ENCODE results near the gene CYP3A5. TPM values are rescaled to one million over a fixed set of nuclear protein-coding genes. Genes with fewer than 3 reads are reported as not detected.

CYP3A5 gene
- total RNA-seq, 1 experiment from 2014 or later: 2.0 TPM

- H3F3A ChIP-seq (ENCODE audit: insufficient read depth, low read depth): no peaks in the 10 kb centered on the region
- POLR2A ChIA-PET (ENCODE audit: unreplicated experiment): no interaction called here
- no peak for DNase-seq
- H4K20me1 ChIP-seq (ENCODE audit: insufficient read depth): no peaks in the 10 kb centered on the region
- no peaks in the 10 kb centered on the region for H3K27me3 ChIP-seq (ENCODE audit: insufficient read depth, low read depth)
- no peaks in the 10 kb centered on the region for H3K9me2 ChIP-seq (ENCODE audit: insufficient read depth)
- no peak overlapping the region for H2AFZ ChIP-seq
- no peaks in the 10 kb centered on the region for H3K79me2 ChIP-seq (ENCODE audit: low read depth)
- BruUV-seq (replicated peaks): no TSS peak
- intact Hi-C loops (cut with micrococcal nuclease; ENCODE audit: unreplicated experiment): no loop called here
- CTCF ChIA-PET: no interaction called here
- H3K36me3 ChIP-seq (ENCODE audit: low read depth): no peaks in the 10 kb centered on the region
- no peak overlapping the region for H3K27ac ChIP-seq
- no peaks in the 10 kb centered on the region for H3K9me3 ChIP-seq (ENCODE audit: insufficient read depth, low read depth)
- H3K4me3 ChIP-seq: no peak overlapping the region
- TF ChIP-seq, protein P1, sequence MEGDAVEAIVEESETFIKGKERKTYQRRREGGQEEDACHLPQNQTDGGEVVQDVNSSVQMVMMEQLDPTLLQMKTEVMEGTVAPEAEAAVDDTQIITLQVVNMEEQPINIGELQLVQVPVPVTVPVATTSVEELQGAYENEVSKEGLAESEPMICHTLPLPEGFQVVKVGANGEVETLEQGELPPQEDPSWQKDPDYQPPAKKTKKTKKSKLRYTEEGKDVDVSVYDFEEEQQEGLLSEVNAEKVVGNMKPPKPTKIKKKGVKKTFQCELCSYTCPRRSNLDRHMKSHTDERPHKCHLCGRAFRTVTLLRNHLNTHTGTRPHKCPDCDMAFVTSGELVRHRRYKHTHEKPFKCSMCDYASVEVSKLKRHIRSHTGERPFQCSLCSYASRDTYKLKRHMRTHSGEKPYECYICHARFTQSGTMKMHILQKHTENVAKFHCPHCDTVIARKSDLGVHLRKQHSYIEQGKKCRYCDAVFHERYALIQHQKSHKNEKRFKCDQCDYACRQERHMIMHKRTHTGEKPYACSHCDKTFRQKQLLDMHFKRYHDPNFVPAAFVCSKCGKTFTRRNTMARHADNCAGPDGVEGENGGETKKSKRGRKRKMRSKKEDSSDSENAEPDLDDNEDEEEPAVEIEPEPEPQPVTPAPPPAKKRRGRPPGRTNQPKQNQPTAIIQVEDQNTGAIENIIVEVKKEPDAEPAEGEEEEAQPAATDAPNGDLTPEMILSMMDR (conservative IDR thresholded peaks at IDR 0.05): no peak
- no peak for TF ChIP-seq EZH2 (IDR thresholded peaks at IDR 0.05; ENCODE audit: low read depth)
- no peaks in the 10 kb centered on the region for H3K4me1 ChIP-seq (replicated peaks; ENCODE audit: insufficient read depth)
- H3K4me2 ChIP-seq: no peak overlapping the region
Measured at GRCh38 chr7:99599836-99600235, 80.0 kb downstream of the CYP3A5 start.

Other genes with a start within 250 kb of the CYP3A5 start
- 8.0 and 8.8 TPM in 2 replicates for gene PTCD1, start 241.2 kb downstream of the CYP3A5 start, total RNA-seq (2021)
- gene CPSF4, start 241.1 kb downstream of the CYP3A5 start, total RNA-seq (2021): 69.0 and 81.5 TPM in 2 replicates
- 251 and 660 TPM in 2 replicates for gene ATP5MF, start 213.8 kb downstream of the CYP3A5 start, total RNA-seq (2021)
- gene ZNF789, start 207.1 kb downstream of the CYP3A5 start, total RNA-seq (2021): 30.8 and 38.8 TPM in 2 replicates
- gene ZNF394, start 179.7 kb downstream of the CYP3A5 start, total RNA-seq (2021): 21.1 and 34.1 TPM in 2 replicates
- 10.0 and 13.2 TPM in 2 replicates for gene ZKSCAN5, start 175.3 kb downstream of the CYP3A5 start, total RNA-seq (2021)
- gene FAM200A, start 127.9 kb downstream of the CYP3A5 start, total RNA-seq (2021): 6.9 and 7.1 TPM in 2 replicates
- 75.6 and 83.0 TPM in 2 replicates for gene ZNF655, start 121.4 kb downstream of the CYP3A5 start, total RNA-seq (2021)
- 1.5 and 1.8 TPM in 2 replicates for gene TMEM225B, start 81.7 kb downstream of the CYP3A5 start, total RNA-seq (2021)
- 20.5 and 21.8 TPM in 2 replicates for gene ZSCAN25, start 63.0 kb downstream of the CYP3A5 start, total RNA-seq (2021)
- gene CYP3A7, start 55.2 kb upstream of the CYP3A5 start, total RNA-seq (2021): not detected in 2 replicates
- gene CYP3A4, start 104.2 kb upstream of the CYP3A5 start, total RNA-seq (2021): not detected in 2 replicates
- not detected in 2 replicates for gene CYP3A43, start 148.0 kb upstream of the CYP3A5 start, total RNA-seq (2021)
- gene OR2AE1, start 197.0 kb upstream of the CYP3A5 start, total RNA-seq (2021): not detected in 2 replicates
- 34.0 and 35.8 TPM in 2 replicates for gene TRIM4, start 239.5 kb upstream of the CYP3A5 start, total RNA-seq (2021)
- not detected in 2 replicates for gene GJC3, start 249.6 kb upstream of the CYP3A5 start, total RNA-seq (2021)